PFSK-1 (cell line): ENCODE measurements around the gene DGKG.

Experiments used
- FOXP2 ChIP-seq: optimal IDR thresholded peaks from 2 replicates; pipeline ENCODE3; 2011; ENCODE audit warnings: borderline replicate concordance, control low read depth, inconsistent platforms; ENCODE audit not compliant: insufficient read depth; ENCODE audit errors: extremely low read length, extremely low read depth
- POLR2AphosphoS5 ChIP-seq: IDR thresholded peaks from 2 replicates; pipeline ENCODE4 v1.6.1; 2012; ENCODE audit warnings: low read depth, mild to moderate bottlenecking, control low read depth, low read length, moderate library complexity
- REST ChIP-seq, 2 experiments: IDR thresholded peaks; 2 replicates each; pipeline versions ENCODE4 v1.6.1 to v1.8.0; 2011 to 2012; ENCODE audit warnings: low read depth in 2 of 2, low read length in 2 of 2, control low read depth in 1 of 2, inconsistent platforms in 1 of 2, mild to moderate bottlenecking in 1 of 2, moderate library complexity in 1 of 2; ENCODE audit not compliant: insufficient read depth in 1 of 2
- SIN3A ChIP-seq: IDR thresholded peaks from 2 replicates; pipeline ENCODE4 v1.6.1; 2012; ENCODE audit warnings: mild to moderate bottlenecking, low read length, moderate library complexity, borderline replicate concordance; ENCODE audit not compliant: insufficient read depth
- TAF1 ChIP-seq: IDR thresholded peaks from 2 replicates; pipeline ENCODE4 v1.6.1; 2012; ENCODE audit warnings: low read length, control low read depth, borderline replicate concordance; ENCODE audit not compliant: insufficient read depth

Gene DGKG

GRCh38 chr3:186117521-186118134 lies 244.4 kb downstream of the DGKG start:
- TF ChIP-seq POLR2AphosphoS5, result no peak
- no peak for TF ChIP-seq SIN3A
- no peak for TF ChIP-seq REST (IDR thresholded peaks at IDR 0.05; ENCODE audit: insufficient read depth in 1 of 2, low read depth in 2 of 2, low read length in 2 of 2)
- no peak for TF ChIP-seq FOXP2
- TF ChIP-seq TAF1, result no peak

GRCh38 chr3:186115239-186115996 lies 246.6 kb downstream of the DGKG start:
- TF ChIP-seq FOXP2, result no peak
- no peak for TF ChIP-seq REST (IDR thresholded peaks at IDR 0.05; ENCODE audit: insufficient read depth in 1 of 2, low read depth in 2 of 2, low read length in 2 of 2)
- TF ChIP-seq SIN3A, result no peak
- no peak for TF ChIP-seq POLR2AphosphoS5
- TF ChIP-seq TAF1, result no peak

DNA sequence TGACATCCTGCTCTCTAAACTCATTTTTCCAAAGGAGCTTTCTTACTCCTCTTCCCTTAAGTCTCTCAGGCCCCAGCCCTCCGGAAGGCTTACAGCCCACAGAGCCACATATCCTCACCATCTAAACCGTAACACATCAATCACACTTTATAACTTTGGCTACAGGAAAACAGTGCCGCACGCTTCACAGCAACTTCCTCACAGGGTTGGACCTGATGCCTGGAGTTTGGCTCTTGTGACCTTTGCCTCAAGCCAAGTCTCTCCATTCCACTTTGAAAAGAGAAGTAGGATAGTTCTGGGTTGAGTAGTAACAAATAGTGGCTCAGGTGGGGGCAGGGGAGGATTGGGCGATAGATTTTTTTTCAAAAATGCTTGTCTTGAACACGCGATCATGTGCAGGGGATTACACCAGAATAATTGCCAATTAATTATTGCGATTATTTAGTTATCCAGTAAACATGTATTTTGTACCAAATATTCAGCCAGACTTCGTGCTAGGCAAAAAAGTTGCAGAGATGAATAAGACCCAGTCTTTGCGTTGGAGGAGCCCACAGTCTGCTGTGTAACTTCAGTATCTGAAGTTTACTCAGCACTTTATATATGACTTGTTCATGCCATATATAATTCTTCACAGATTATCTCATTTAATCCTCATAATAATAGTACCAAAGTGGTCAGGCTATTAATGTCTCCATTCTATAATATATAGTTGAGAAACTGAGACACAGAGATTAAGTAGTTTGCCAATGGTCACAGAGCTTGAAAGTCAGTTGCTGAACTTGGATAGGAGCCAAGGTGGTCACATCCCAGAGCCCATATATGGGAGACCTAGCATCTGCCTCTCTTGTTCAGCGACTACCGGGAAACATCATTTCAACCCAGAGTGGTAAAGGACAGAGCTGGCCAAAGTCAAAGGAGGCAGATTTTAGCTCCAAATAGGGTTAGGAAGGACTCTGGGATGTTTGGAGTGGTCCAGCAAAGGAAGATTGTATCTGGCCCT lies 250.8 kb downstream of the DGKG start:
- TF ChIP-seq FOXP2, result no peak
- TF ChIP-seq POLR2AphosphoS5, result 0 out of 2 replicates have a peak, but pooled peaks have one; percentile 38
- peak in 1 of 2 experiments; percentile 42; a peak in 1 of 4 replicates for TF ChIP-seq REST (IDR thresholded peaks at IDR 0.05; ENCODE audit: insufficient read depth in 1 of 2, low read depth in 2 of 2, low read length in 2 of 2)
- TF ChIP-seq SIN3A, result peak; percentile 78; the same call in 1 of the 2 replicates

DNA sequence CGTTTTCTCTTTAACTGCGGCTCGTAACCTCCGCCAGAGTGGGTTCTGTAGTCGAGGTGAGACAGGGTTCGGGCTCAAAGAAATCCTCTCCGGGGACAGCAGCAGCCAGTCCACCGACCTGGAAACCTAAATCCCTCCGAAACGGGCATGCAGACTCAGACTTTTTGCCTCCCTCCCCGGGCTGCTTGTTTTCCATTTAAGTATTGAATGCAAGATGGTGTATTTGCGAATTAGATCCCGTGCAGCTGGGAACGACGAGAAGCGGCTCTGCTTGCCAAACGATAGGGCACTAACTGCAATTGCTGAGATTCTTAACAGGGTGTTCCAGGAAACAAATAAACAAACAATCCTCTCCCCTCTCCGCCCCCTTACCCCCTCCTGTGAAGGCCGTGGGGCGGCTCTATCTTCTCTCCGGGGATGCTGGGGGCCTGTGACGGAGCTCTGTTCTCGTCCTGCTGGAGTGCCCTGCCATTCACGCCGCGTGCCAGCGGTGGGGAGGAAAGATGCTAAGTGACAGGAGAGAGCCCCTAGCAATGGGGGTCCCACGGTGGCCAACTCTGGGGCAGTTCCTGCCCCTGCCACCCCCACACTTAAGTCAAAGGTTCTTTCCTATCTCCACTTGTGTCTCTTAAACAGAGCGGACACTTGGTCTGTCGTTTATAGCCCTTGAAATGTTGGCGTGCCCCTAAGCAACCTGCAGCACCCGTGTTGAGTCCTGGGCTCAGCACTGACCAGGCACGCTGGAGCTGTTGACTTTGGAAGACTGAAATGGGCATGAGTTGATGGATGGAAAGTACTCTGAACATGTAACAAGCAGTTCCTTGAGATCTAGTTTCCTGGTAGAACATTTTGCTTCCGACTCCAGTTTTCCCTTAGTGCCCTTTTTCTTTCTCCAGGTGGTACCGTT lies 251.9 kb downstream of the DGKG start:
- TF ChIP-seq REST (IDR thresholded peaks at IDR 0.05; ENCODE audit: insufficient read depth in 1 of 2, low read depth in 2 of 2, low read length in 2 of 2) (no peak), SIN3A (no peak), TAF1 (no peak), POLR2AphosphoS5 (no peak; the same call in 1 of the 2 replicates), FOXP2 (no peak)
